Activated naive CD8-positive, alpha-beta T cell (primary cell): ENCODE measurements around the gene EXOSC1.
A peak's percentile ranks its signal among the peaks of the same experiment; 100 is the strongest.

Experiments used
- H3K27ac Mint-ChIP-seq: one replicate; pipeline ENCODE4 v1.8.0; 2021; ENCODE audit warnings: mixed read lengths
- H3K27me3 Mint-ChIP-seq: one replicate; pipeline ENCODE4 v1.8.0; 2021; ENCODE audit warnings: mixed read lengths
- H3K36me3 Mint-ChIP-seq: one replicate; pipeline ENCODE4 v1.8.0; 2021; ENCODE audit warnings: mixed read lengths
- H3K4me1 Mint-ChIP-seq: one replicate; pipeline ENCODE4 v1.8.0; 2021; ENCODE audit warnings: low read depth, mixed read lengths
- H3K4me3 Mint-ChIP-seq: one replicate; pipeline ENCODE4 v1.8.0; 2021; ENCODE audit warnings: mild to moderate bottlenecking, mixed read lengths
- H3K9me3 Mint-ChIP-seq: one replicate; pipeline ENCODE4 v1.8.0; 2021; ENCODE audit warnings: low read depth, mixed read lengths

Gene EXOSC1

DNA sequence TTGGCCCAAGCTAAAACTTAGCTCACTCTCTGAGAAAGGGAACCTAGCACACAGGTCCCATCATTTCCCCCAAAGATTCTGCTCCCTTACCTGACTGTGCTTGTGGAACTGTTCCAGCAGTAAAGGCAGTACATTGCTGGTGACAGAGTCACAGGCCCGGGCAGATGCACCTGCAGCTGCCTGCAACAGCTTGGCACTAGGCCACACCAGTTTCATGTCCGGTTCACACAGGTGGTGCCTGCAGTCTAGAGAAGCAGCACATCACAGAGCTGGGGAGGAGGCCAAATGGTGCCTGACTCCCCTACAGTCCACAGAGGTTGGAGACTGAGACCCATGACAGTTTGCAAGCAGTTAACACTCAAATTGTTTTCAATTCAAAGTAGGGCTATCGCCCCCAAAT is 22.4 kb upstream of the EXOSC1 start:
- Mint-ChIP-seq H3K27ac (peak overlapping the region; percentile 54), H3K4me1 (peaks cover 2% of the 10 kb centered on the region)

DNA sequence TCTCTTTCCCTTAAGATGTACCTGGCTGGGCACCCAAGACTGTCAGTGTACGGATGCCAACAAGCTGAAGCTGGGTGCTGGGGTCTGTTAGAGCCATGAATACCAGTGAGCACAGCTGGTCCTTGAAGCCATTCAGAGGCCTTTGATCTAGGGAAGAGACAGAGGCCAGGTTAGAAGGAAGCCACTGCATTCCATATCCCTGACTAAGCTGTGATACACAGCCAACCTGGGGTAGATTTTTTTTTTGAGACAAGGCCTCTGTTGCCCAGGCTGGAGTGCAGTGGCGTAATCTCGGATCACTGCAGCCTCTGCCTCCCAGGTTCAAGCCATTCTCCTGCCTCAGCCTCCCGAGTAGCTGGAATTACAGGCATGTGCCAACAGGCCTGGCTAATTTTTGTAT is 20.9 kb upstream of the EXOSC1 start:
- H3K27ac Mint-ChIP-seq, result no peak overlapping the region
- peaks cover 4% of the 10 kb centered on the region for H3K36me3 Mint-ChIP-seq
- no peaks in the 10 kb centered on the region for H3K9me3 Mint-ChIP-seq
- H3K4me3 Mint-ChIP-seq, result no peak overlapping the region
- peaks cover 2% of the 10 kb centered on the region for H3K4me1 Mint-ChIP-seq
- no peaks in the 10 kb centered on the region for H3K27me3 Mint-ChIP-seq

More for the DNA sequence above, 22.4 kb upstream of the EXOSC1 start:
- no peaks in the 10 kb centered on the region for H3K9me3 Mint-ChIP-seq
- peaks cover 2% of the 10 kb centered on the region for H3K36me3 Mint-ChIP-seq
- H3K4me3 Mint-ChIP-seq, result no peak overlapping the region
- H3K27me3 Mint-ChIP-seq, result no peaks in the 10 kb centered on the region

DNA sequence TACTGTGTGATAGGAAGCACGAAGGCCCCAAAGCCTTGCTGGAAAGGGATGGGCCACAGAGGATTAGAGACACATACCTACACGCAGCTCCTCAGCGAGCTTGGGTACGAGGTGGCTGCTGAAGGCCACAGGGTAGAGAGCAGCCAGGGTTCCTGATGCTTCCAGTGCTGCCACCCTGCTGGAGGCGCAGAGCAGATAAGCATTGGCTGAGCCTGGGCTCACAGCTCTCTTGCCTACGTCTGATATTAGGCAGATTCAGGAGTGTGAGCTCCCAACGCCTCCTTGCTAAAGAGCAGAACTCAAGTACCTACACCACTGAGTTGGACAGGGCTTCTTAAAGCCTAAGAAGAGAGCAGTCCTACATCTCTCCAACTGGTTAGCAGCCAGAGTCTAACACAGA is 20.2 kb upstream of the EXOSC1 start:
- no peak overlapping the region for H3K4me3 Mint-ChIP-seq
- H3K27ac Mint-ChIP-seq, result no peak overlapping the region
- H3K4me1 Mint-ChIP-seq, result peaks cover 2% of the 10 kb centered on the region
- no peaks in the 10 kb centered on the region for H3K9me3 Mint-ChIP-seq
- H3K27me3 Mint-ChIP-seq, result no peaks in the 10 kb centered on the region
- peaks cover 4% of the 10 kb centered on the region for H3K36me3 Mint-ChIP-seq

DNA sequence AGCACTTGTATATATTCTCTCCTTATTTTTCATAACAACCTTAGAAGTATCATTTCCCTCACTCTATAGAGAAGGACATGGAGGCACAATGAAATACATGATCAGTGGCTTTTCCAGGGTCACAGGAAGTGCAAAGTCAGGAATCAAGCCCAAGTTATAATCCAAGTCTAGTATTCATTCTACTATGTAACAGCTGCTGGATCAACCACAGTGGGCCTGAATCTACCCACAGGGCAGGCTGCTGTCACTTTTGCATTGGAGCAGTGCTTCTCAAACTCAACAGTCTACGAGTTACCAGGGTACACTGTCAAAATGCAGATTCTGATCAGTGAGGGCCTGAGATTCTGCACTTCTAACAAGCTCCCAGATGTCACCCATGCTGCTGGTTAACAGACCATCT is 18.4 kb upstream of the EXOSC1 start:
- Mint-ChIP-seq H3K36me3 (peaks cover 4% of the 10 kb centered on the region), H3K27ac (no peak overlapping the region)

DNA sequence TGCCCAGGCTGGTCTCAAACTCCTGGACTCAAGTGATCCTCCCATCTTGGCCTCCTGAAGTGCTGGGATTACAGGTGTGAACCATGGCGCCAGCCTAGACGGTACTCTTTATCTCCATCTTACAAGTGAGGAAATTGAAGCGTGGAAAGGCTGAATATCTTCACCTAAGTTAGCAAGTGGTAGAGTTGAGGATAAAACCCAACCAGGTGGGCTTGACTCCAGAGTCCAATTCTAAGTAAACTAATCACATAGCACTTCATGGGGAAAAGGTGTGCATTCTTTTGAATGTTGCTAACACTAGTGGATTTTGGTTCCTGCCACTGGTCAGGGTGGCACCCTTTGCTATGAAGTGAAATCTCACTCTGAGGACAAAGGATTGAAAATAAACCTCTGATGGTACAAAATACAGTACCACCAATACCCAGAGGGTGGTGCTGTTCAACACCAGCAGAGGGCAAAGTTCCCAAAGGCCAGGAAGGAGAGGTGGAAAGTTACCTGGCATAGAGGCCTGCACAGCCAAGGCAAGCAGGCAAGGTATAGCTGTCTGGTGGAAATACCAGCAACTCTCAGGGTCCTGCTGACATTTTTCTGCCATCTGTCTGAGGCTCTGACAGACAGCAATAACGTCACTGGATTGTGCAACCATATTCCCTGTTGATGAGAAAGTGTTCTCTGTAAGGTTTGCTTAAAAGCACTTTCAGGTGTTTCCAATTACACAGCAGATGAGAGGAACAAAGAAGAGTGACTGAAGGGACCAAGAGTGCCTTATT is 17.7 kb upstream of the EXOSC1 start:
- H3K4me1 Mint-ChIP-seq, result peaks cover 2% of the 10 kb centered on the region
- H3K27ac Mint-ChIP-seq, result no peak overlapping the region
- H3K27me3 Mint-ChIP-seq, result no peaks in the 10 kb centered on the region
- H3K9me3 Mint-ChIP-seq, result no peaks in the 10 kb centered on the region
- H3K36me3 Mint-ChIP-seq, result peaks cover 4% of the 10 kb centered on the region
- H3K4me3 Mint-ChIP-seq, result no peak overlapping the region

More for the DNA sequence above, 18.4 kb upstream of the EXOSC1 start:
- H3K4me3 Mint-ChIP-seq, result no peak overlapping the region
- no peaks in the 10 kb centered on the region for H3K27me3 Mint-ChIP-seq
- H3K9me3 Mint-ChIP-seq, result no peaks in the 10 kb centered on the region
- peaks cover 2% of the 10 kb centered on the region for H3K4me1 Mint-ChIP-seq

DNA sequence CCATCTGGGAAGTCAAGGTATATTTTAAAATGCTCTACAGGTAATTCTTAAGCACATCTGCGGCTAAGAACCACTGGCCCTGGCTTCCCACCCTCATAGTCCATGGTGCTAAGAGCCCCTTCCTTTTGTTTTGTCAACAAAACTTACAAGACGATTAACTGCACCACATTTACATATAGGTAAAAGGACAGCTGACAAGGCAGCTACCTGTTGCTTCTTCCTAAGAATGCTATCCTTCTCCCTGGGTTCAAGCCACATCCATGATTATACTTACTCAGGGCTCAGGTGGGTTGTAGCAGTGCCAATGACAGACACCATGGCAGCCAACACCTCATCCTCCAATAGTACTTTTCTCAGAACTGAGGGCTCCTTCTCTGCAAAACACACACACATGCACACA is 16.5 kb upstream of the EXOSC1 start:
- Mint-ChIP-seq H3K27ac (no peak overlapping the region), H3K4me1 (peaks cover 2% of the 10 kb centered on the region)

DNA sequence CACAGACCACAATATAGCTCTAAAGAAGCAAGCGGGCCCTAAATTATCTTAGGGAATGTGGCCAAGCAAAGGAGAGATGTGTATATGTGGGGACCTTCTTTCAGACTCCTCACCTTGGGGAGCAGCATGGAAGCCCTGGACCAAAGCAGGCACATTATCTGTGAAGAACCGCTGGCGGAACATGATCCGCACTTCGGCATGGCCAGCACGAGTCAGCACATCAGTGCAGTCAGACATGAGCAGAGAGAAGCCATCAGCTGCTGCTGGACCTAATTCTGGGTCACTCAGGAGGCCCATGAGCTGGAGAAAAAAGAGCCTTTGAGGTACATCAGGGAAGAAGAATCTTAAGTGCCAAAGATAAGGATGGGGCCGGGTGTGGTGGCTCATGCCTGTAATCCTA is 14.1 kb upstream of the EXOSC1 start:
- H3K27ac Mint-ChIP-seq, result peak overlapping the region; percentile 18
- peaks cover 7% of the 10 kb centered on the region for H3K36me3 Mint-ChIP-seq
- H3K9me3 Mint-ChIP-seq, result no peaks in the 10 kb centered on the region
- no peaks in the 10 kb centered on the region for H3K27me3 Mint-ChIP-seq
- H3K4me3 Mint-ChIP-seq, result no peak overlapping the region
- peaks cover 13% of the 10 kb centered on the region for H3K4me1 Mint-ChIP-seq

More for the DNA sequence above, 16.5 kb upstream of the EXOSC1 start:
- Mint-ChIP-seq H3K9me3 (no peaks in the 10 kb centered on the region), H3K27me3 (no peaks in the 10 kb centered on the region), H3K4me3 (no peak overlapping the region), H3K36me3 (peaks cover 7% of the 10 kb centered on the region)

DNA sequence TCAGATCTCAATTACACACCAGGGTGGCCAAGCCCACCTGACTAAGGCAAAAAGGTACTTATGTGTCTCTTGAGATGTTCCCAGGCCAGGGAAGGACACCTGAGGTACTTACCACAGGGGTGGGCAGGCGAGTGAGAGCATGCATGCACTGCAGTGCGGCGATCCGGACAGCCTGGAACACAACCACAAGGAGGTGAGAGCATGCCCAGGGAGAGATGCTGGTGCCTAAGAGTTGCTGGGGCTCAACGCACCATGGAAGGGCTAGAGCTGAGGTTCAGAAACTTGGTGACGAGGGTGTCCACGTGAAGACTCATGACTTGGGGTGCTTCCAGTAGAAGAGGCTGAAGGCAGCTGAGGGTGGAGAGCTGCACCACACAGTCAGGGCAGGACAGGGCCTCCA is 13.3 kb upstream of the EXOSC1 start:
- Mint-ChIP-seq H3K36me3 (peaks cover 12% of the 10 kb centered on the region), H3K9me3 (no peaks in the 10 kb centered on the region), H3K27ac (peak overlapping the region; percentile 22), H3K4me1 (peaks cover 20% of the 10 kb centered on the region), H3K27me3 (no peaks in the 10 kb centered on the region), H3K4me3 (no peak overlapping the region)

DNA sequence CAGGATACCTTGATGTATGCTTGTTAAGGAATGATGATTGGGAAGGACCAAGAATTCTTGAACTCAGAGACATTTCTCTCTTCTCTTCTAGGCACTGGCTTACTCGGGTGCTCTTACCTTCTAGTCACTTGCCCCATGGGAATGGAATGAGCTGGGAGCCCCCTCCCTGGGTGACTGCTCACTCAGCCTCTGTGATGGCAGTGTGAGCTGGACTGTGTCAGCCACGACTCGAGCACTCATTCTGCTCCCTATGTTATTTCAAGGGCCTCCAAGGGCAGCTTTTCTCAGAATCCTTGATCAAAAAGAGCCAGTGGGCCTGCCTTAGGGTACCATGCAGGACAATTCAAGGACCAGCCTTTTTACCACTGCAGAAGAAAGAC is 10.9 kb upstream of the EXOSC1 start:
- H3K27me3 Mint-ChIP-seq, result no peaks in the 10 kb centered on the region
- H3K9me3 Mint-ChIP-seq, result no peaks in the 10 kb centered on the region
- peaks cover 8% of the 10 kb centered on the region for H3K36me3 Mint-ChIP-seq
- H3K27ac Mint-ChIP-seq, result peak overlapping the region; percentile 96
- peaks cover 33% of the 10 kb centered on the region for H3K4me1 Mint-ChIP-seq
- no peak overlapping the region for H3K4me3 Mint-ChIP-seq

DNA sequence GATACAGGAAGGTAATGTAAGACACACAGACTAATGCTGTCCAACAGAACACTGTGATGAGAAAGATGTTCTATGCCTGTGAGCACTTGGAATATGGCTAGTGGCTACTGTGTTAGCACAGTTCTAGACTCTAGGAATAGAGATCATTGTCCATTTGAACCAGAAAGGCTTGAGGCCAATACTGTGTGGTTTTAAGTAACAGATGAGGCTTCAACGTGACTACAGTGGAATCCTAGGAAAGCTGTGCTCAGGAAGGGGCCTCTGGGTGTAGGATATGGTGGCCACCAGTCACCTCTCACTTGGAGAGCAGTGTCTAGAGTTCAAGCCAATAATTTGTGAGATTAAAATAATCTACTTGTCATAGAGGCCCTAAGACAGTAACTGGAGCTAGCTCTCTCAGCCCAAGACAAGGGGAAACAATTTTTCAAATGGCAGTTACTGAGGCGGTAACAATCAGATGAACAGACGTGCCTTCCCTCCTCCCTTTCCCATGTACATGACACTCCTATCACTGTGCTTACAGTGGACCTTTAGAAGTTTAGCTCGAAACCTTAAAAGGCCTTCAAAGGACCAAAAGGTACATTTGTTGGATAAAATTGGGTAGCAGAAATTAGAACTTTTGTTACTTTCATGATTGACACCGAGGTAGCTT is 10.4 kb upstream of the EXOSC1 start:
- Mint-ChIP-seq H3K36me3 (peaks cover 8% of the 10 kb centered on the region), H3K27me3 (no peaks in the 10 kb centered on the region), H3K27ac (peak overlapping the region; percentile 96), H3K9me3 (no peaks in the 10 kb centered on the region), H3K4me1 (peaks cover 33% of the 10 kb centered on the region), H3K4me3 (no peak overlapping the region)

DNA sequence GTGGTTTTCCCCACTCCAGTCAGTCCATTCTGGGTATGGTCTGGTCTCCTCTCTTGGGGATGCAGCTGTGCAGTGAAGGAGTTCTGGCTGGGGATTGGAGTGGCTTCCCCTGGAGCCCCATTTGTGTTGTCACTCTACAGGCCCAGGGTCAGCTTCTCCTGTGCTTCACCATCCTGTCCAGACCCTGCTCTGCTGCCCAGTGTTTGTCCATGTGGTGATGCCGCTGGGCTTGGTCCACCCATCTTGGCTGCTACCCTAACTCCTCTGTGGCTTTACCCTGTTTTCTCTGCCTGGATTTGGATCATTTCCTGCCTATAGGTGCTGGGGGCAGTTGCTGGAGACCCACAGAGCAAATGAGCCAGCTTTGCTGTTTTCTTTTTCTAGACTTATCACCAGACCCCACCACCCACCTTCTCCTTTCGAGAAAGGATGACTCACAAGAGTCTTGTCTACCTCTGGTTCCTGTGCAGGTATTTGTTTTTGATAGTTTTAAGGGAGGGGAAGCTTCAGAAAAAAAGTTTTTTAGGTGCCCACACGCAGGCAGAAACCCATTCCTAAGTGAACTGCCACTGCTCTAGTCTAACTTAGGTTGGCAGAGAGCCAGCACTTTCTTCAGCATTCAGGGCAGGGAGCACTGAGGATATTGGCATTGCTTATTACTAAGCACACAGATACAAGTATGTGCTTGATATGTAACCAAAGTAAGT is 8.7 kb upstream of the EXOSC1 start:
- peaks cover 8% of the 10 kb centered on the region for H3K36me3 Mint-ChIP-seq
- H3K9me3 Mint-ChIP-seq, result no peaks in the 10 kb centered on the region
- H3K27ac Mint-ChIP-seq, result peak overlapping the region; percentile 96
- H3K4me3 Mint-ChIP-seq, result peak overlapping the region; percentile 68
- H3K27me3 Mint-ChIP-seq, result no peaks in the 10 kb centered on the region
- H3K4me1 Mint-ChIP-seq, result peaks cover 40% of the 10 kb centered on the region

DNA sequence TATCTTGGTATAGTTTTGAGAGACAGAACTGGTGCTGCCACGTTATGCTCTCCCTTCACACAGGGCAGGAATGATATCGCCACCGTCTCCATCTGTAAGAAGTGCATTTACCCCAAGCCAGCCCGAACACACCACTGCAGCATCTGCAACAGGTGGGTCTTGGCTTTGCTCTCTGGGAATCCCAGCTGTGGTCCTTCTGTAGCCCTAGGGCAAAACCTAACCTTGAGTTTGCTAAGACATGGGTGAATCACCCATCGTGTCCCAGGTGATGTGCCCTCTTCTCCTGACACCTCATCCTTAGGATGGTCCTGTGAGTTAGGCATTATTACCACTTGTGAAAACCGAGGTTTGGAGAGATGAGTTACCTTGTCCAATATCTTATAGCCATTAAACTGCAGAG is 6.5 kb upstream of the EXOSC1 start:
- no peaks in the 10 kb centered on the region for H3K9me3 Mint-ChIP-seq
- no peak overlapping the region for H3K4me3 Mint-ChIP-seq
- H3K36me3 Mint-ChIP-seq, result peaks cover 7% of the 10 kb centered on the region
- no peaks in the 10 kb centered on the region for H3K27me3 Mint-ChIP-seq
- H3K4me1 Mint-ChIP-seq, result peaks cover 54% of the 10 kb centered on the region
- peak overlapping the region; percentile 72 for H3K27ac Mint-ChIP-seq

DNA sequence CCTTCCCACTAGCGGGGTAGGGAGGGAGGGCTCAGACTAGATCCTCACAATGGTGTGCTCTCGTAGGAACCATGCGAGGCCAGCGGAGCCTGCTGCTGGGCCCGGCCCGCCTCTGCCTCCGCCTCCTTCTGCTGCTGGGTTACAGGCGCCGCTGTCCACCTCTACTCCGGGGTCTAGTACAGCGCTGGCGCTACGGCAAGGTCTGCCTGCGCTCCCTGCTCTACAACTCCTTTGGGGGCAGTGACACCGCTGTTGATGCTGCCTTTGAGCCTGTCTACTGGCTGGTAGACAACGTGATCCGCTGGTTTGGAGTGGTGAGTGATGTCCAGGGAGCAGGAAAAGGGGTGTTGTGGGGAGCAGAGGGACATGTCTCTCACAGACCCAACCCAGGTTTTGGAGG is 5.8 kb upstream of the EXOSC1 start:
- H3K27me3 Mint-ChIP-seq, result no peaks in the 10 kb centered on the region
- no peak overlapping the region for H3K4me3 Mint-ChIP-seq
- H3K9me3 Mint-ChIP-seq, result no peaks in the 10 kb centered on the region
- H3K4me1 Mint-ChIP-seq, result peaks cover 60% of the 10 kb centered on the region
- no peak overlapping the region for H3K27ac Mint-ChIP-seq
- peaks cover 7% of the 10 kb centered on the region for H3K36me3 Mint-ChIP-seq

DNA sequence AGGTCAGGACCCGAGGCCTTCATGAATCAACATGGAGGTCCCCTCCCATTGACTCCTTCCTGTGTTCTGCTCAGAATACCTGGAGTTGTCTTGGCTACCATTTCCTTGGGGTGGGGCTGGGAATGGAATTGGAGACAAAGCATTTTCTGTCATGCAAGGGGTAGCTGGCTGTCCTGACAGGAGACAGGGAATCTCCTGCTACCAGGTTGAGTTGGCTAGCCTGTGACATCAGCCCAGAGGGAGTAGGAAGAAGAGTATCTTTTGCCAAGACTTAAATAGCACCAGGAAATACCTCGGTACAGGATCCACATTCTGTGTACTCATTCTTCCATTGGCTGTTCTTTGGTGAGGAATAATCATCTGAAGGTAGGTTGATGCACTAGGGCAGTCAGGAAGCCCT is 5.0 kb upstream of the EXOSC1 start:
- Mint-ChIP-seq H3K27ac (no peak overlapping the region), H3K9me3 (no peaks in the 10 kb centered on the region), H3K4me3 (no peak overlapping the region), H3K36me3 (peaks cover 7% of the 10 kb centered on the region), H3K27me3 (no peaks in the 10 kb centered on the region), H3K4me1 (peaks cover 64% of the 10 kb centered on the region)

DNA sequence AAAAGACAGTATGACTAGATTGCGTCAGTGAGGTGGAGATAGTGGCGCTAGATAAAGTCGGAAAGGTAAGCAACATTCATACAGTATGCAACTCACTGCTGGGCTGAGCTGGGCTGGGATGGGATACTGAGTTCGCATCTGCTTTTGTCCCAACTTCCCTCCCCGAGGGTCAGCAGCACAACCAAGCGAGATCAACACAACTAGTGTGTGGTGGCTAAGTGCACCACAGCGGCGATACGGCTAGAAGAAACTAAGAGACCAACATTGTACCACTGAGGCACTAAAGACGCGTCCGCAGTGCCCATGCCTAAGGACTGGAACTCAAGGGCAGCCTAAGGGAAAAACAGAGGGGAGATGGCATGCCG is 467 bp downstream of the EXOSC1 start:
- Mint-ChIP-seq H3K4me3 (peak overlapping the region; percentile 96), H3K27ac (peak overlapping the region; percentile 96), H3K27me3 (no peaks in the 10 kb centered on the region), H3K36me3 (peaks cover 6% of the 10 kb centered on the region), H3K9me3 (no peaks in the 10 kb centered on the region), H3K4me1 (peaks cover 48% of the 10 kb centered on the region)
